ENCODE measurements around the gene CEP19.

GRCh38 chr3:196700801-196701200 is 11.2 kb downstream of the CEP19 start:
- TF ChIP-seq TAF1 (IDR thresholded peaks at IDR 0.05; ENCODE audit: low read depth) (no peak), POLR2AphosphoS5 (IDR thresholded peaks at IDR 0.05) (no peak), EZH2 (IDR thresholded peaks at IDR 0.05; ENCODE audit: borderline replicate concordance, insufficient read depth, low read length, poor library complexity, severe bottlenecking) (no peak), SMC3 (conservative IDR thresholded peaks at IDR 0.05; ENCODE audit: poor library complexity) (no peak)
- TF ChIP-seq, protein P1, sequence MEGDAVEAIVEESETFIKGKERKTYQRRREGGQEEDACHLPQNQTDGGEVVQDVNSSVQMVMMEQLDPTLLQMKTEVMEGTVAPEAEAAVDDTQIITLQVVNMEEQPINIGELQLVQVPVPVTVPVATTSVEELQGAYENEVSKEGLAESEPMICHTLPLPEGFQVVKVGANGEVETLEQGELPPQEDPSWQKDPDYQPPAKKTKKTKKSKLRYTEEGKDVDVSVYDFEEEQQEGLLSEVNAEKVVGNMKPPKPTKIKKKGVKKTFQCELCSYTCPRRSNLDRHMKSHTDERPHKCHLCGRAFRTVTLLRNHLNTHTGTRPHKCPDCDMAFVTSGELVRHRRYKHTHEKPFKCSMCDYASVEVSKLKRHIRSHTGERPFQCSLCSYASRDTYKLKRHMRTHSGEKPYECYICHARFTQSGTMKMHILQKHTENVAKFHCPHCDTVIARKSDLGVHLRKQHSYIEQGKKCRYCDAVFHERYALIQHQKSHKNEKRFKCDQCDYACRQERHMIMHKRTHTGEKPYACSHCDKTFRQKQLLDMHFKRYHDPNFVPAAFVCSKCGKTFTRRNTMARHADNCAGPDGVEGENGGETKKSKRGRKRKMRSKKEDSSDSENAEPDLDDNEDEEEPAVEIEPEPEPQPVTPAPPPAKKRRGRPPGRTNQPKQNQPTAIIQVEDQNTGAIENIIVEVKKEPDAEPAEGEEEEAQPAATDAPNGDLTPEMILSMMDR (IDR thresholded peaks at IDR 0.05; ENCODE audit: poor library complexity, severe bottlenecking): no peak

All from neural cell (in vitro differentiated cells).